Amniotic epithelial cell (primary cell): ENCODE results near the gene PTPRK.
A peak's percentile ranks its signal among the peaks of the same experiment; 100 is the strongest.

ENCODE experiments used
- DNase-seq: peaks from one replicate; pipeline ENCODE4 v3.0.0-alpha.2; 2010; ENCODE audit warnings: low read depth

Gene PTPRK

GRCh38 chr6:128345278-128345677 is 175.1 kb downstream of the PTPRK start:
- DNase-seq, result no peak

- DNase-seq, result no peak
These were observed 176.7 kb downstream of the PTPRK start for GRCh38 chr6:128343706-128344105.

- DNase-seq, result no peak
These were observed 180.6 kb downstream of the PTPRK start for GRCh38 chr6:128339635-128340450.

GRCh38 chr6:128337619-128338018 is 182.8 kb downstream of the PTPRK start:
- DNase-seq, result no peak

DNA sequence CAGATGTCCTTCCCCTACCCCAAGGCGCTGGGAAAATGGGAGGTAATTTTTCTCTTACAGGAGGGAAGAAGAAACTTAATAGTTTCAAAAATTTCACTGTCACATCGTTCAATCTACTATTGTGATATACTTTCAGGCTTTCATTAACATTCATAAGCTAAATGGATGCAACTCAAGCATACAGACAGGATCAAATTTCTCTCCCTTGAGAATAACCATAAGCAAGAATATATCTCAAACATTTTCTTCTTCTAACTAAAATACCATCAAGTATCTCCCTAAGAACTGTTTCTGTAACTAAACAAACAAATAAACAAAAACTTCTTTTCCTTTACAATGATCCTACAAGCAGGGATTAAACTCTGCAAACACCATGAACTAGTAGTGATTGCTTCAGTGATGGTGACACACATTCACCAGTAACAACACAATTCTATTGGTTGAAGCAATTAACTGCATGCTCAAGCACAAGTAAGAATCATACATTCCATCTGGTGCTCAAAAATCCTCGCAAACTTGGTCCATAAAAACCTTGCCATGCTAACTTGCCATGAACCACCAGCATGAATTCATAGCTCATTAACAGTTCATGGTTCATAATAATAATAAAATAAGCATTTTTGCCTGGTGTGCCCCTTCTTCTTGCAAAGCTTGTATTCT is 183.8 kb downstream of the PTPRK start:
- DNase-seq, result peak; percentile 11

GRCh38 chr6:128335963-128336362 is 184.4 kb downstream of the PTPRK start:
- no peak for DNase-seq

DNA sequence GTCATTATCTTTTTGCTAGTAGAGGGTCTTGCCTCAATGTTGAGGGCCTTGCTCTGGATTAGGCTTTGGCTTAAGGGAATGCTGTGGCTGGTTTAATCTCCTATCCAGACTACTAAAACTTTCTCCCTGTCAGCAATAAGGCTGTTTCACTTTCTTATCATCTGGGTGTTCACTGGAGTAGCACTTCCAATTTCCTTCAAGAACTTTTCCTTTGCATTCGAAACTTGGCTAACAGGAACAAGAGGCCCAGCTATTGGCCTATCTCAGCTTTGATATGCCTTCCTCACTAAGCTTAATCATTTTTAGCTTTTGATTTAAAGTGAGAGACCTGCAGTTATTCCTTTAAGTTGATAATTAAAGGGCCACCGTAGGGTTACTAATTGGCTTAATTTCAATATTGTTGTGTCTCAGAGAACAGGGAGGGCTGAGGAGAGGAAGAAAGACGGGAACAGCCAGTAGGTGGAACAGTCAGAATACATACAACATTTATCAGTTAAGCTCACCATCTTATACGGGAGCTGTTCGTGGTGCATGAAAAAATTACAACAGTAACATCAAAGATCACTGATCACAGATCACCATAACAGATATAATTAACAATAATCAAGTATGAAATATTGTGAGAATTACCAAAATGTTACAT is 186.7 kb downstream of the PTPRK start:
- no peak for DNase-seq

DNA sequence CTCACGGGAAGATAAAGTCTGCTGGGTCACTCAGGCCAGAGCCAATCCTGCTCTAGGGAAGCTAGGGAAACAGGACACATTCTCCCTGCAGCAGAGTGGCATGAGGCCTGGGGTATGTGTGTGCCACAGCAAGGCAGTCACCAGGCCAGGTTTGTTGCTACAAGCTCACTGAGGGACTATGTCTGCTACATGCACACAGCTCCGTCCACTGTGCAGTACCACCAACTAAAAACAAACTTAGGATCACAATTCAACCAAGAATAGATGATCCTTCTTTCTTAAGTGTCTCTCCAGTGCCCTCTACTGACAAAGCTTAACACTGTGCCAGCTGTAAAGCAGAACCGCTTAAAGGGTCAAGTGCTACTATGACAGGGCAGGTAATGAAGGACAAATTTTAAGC is 192.5 kb downstream of the PTPRK start:
- peak; percentile 44 for DNase-seq

- no peak for DNase-seq
These were observed 197.4 kb downstream of the PTPRK start for GRCh38 chr6:128323011-128323410.

DNA sequence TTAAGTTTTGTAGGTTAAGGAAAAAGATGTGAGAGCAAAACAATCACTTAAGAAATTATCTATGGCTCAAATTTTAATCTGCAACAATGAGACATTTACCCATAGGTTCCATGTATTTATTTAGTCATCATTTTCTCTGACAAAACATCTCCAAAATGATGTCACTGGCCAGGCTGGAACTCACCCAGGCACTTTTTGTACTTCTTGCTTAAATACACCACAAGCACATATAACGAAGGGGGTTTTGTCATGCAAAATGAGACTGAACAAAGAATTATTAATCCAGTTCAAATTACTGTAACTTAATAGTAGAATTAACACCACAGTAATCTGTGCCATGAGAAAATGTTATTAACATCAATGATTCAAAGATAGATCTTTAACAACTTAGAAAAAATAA is 200.5 kb downstream of the PTPRK start:
- no peak for DNase-seq

GRCh38 chr6:128319157-128319556 is 201.2 kb downstream of the PTPRK start:
- no peak for DNase-seq

DNA sequence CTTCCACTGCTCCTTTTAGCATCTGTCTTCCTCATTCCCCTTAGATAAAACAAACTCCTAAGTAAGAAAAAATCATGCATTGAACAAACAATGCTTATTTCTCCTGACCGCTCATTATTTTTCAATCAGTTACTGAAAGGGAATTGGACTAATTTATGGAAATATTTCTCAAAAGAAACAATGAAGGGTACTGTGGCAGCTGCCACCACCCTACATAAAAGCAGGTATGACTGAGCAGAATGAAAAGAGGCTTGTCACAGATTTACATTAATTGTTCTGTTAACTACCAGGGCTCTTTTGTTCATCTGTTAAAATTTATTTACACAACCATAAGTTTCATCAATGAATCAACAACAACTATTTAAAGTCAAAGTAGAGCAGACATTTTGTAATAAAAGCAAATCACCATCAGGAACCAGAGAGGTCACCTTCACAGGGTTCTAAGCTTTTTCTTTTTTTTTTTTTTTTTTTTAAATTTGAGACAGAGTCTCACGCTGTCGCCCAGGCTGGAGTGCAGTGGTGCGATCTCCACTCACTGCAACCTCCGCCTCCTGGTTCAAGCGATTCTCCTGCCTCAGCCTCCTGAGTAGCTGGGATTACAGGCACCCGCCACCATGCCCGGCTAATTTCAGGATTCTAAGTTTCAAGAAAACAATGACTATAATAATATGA is 204.0 kb downstream of the PTPRK start:
- no peak for DNase-seq

- no peak for DNase-seq
These were observed 206.2 kb downstream of the PTPRK start for GRCh38 chr6:128314190-128314589.

DNA sequence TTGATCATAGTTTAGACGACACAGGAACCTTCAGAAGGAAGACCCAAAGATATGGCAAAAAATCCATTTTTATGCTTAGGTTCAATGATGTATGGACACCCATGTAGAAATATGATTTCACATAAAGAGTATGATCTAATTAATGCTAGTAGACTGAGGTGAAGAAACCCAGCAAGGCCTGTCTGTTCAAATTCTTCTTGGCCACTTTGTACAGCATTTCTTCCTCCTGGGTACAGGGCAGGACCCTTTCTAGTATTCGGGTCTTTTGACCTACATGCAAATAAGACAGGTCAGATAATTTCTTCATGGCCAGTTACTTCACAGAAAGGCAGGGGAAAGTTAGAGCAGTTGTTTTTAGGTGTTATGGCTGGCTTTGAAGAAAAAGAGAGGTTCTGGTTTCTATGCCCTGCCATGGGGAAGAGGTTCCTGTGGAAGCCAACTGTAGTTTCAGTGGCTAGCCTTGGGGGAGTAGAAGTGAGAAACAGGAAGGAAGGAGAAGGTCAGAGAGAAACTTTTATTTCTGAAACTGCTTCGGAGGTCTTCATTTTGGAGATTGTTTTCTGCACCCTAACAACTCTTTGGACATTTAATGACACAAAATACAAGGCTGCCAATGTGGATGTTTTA is 208.3 kb downstream of the PTPRK start:
- DNase-seq, result no peak

GRCh38 chr6:128310451-128310850 is 209.9 kb downstream of the PTPRK start:
- no peak for DNase-seq

DNA sequence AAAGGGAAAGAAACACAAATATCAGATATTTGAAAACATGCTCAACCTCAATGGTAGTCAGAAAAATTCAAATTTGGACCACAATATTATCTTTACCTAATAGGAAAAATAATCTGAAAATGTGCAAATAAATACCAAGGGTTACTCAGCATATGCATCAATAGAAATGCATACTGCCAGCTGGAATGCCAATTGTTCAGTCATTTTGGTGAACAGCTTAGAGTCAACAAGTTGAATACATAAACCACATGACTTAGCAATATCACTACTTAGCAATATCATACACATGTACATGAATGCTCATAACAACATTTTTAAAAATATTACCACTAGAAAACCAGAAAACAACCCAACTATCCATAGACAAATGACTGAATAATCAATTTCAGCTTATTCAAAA is 212.7 kb downstream of the PTPRK start:
- DNase-seq, result no peak

- DNase-seq, result no peak
These were observed 214.4 kb downstream of the PTPRK start for GRCh38 chr6:128305976-128306375.

GRCh38 chr6:128305228-128305627 is 215.2 kb downstream of the PTPRK start:
- no peak for DNase-seq

DNA sequence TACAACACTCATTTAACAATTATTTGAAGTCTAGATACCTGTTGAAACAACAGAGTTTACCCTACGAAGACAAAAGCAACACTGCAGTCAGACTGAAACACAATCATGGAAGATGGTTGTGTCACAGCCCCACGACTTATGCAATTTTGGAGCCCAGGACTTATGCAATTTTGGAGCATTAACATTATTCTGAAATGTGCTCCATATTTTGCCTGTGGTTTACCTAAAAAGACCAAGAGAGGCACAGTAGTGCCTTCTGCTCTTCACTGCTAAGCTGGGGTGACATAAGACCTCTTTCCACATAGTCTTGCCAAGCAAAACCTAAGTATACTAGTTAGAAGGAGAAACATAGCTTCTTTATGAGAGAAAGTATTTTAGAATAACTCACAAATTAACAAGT is 216.5 kb downstream of the PTPRK start:
- DNase-seq, result peak; percentile 16

GRCh38 chr6:128302942-128303341 is 217.5 kb downstream of the PTPRK start:
- no peak for DNase-seq

GRCh38 chr6:128295670-128296069 is 224.7 kb downstream of the PTPRK start:
- no peak for DNase-seq

- no peak for DNase-seq
These were observed 230.2 kb downstream of the PTPRK start for GRCh38 chr6:128290221-128290620.
